ENCODE data around the gene CRY1.

DNA sequence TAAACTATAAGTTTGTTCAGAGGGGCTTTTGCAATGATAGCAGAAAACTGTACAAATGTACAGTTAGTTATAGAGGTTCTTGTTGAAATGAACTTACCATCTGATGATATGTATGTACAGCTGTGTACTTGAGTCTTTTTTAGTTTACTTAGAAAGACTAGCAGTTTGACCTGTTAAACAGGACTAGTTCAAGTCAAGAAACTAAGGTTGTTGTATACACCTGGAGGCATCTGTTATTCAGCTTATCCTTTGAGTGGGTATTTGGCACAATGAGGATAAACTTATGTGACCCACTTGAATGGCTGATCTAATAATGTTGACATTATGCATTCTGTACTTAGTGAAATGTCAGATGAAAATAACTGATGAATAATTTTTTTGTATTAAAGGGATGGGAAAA lies 119.8 kb downstream of the CRY1 start:
- TF ChIP-seq POLR2AphosphoS5 (IDR thresholded peaks at IDR 0.05; ENCODE audit: low read depth, low read length) (no peak), POLR2A (IDR thresholded peaks at IDR 0.05; ENCODE audit: low read depth, low read length) (no peak), TAF1 (IDR thresholded peaks at IDR 0.05; ENCODE audit: low read depth, low read length) (no peak), PAX5 (IDR thresholded peaks at IDR 0.05; ENCODE audit: insufficient read depth, low read length, severe bottlenecking) (no peak)
